K562 (cell line): Measurements from ENCODE around the gene TIMP2. TPM values are rescaled to one million over a fixed set of nuclear protein-coding genes. Genes with fewer than 3 reads are reported as not detected.

ENCODE experiments used
- ATAC-seq: fragments of 200-7000 bp; cut with Tn5 transposase; 3 replicates; pipeline ENCODE4 v1.9.1; 2020; ENCODE audit warnings: moderate library complexity
- BruUV-seq: library from RNA; stranded (reverse); fragments of 400-500 nt; replicated peaks from 2 replicates; lab custom pipeline; 2021; lab: Mats Ljungman, UMichigan
- CTCF ChIA-PET: fragments of 300-600 bp; formaldehyde crosslinking; extraction: SDS; loops from one replicate; lab custom pipeline; 2021; ENCODE audit warnings: low intra/inter-chr PET ratio; lab: Yijun Ruan, JAX
- POLR2A ChIA-PET: fragments of 300-600, 350-650 bp; sonication (Branson Sonifier 250); formaldehyde crosslinking; extraction: SDS; loops from one replicate; lab custom pipeline; 2021; ENCODE audit warnings: antibody characterized with exemption, inconsistent platforms; lab: Yijun Ruan, JAX
- DNase-seq, 4 experiments: peaks; one replicate each; pipeline versions ENCODE4 v3.0.0 to v3.0.0-alpha.2; 2011 to 2018; ENCODE audit warnings: low spot score in 3 of 4, mixed read lengths in 3 of 4; ENCODE audit errors: extremely low read depth in 1 of 4
- FAIRE-seq: peaks from 2 replicates; lab custom pipeline; 2011; peaks lifted over from hg19 to GRCh38; lab: Jason Lieb, UNC
- H2AFZ ChIP-seq: 2 replicates; pipeline ENCODE4 v1.6.0; 2011; ENCODE audit warnings: low read depth, low read length, control low read depth, inconsistent platforms
- H3K27ac ChIP-seq: fragments of 200-600 bp; 3 replicates; pipeline ENCODE4 v1.8.0; 2011; ENCODE audit warnings: low read depth, mild to moderate bottlenecking, control low read depth, inconsistent platforms, low read length, moderate library complexity, mixed read lengths; ENCODE audit errors: extremely low read depth
- H3K27me3 ChIP-seq, 2 experiments: fragments of 300-600 bp in 1 of 2; 2 replicates in 1 of 2; 3 replicates in 1 of 2; pipeline versions ENCODE4 v1.6.0 to v1.8.0; 2011; ENCODE audit warnings: inconsistent platforms in 2 of 2, low read length in 2 of 2, mild to moderate bottlenecking in 1 of 2, mixed read lengths in 1 of 2, moderate library complexity in 1 of 2; ENCODE audit not compliant: control insufficient read depth in 2 of 2, insufficient read depth in 2 of 2
- H3K36me3 ChIP-seq: fragments of 300-600 bp; 3 replicates; pipeline ENCODE4 v1.8.0; 2011; ENCODE audit warnings: mild to moderate bottlenecking, low read length, inconsistent platforms; ENCODE audit not compliant: control insufficient read depth, insufficient read depth
- H3K4me1 ChIP-seq, 2 experiments: fragments of 200-600 bp in 1 of 2; replicated peaks in 1 of 2; 2 replicates in 1 of 2; 3 replicates in 1 of 2; pipeline versions ENCODE4 v1.5.1 to v1.8.0; 2011; ENCODE audit warnings: inconsistent platforms in 2 of 2, low read length in 2 of 2, mild to moderate bottlenecking in 1 of 2, mixed read lengths in 1 of 2, moderate library complexity in 1 of 2; ENCODE audit not compliant: control insufficient read depth in 2 of 2, insufficient read depth in 2 of 2
- H3K4me2 ChIP-seq: 2 replicates; pipeline ENCODE4 v1.6.1; 2011; ENCODE audit warnings: low read length, control low read depth, inconsistent platforms, mixed read lengths; ENCODE audit not compliant: insufficient read depth
- H3K4me3 ChIP-seq: fragments of 200-600 bp; sonication (generic), shearing (Covaris generic); 2 replicates; pipeline ENCODE4 v1.5.1; 2016; ENCODE audit warnings: control low read depth, inconsistent platforms
- H3K79me2 ChIP-seq: fragments of 200-600 bp; 3 replicates; pipeline ENCODE4 v1.8.0; 2011; ENCODE audit warnings: low read length, inconsistent platforms; ENCODE audit not compliant: control insufficient read depth, insufficient read depth
- H3K9ac ChIP-seq, 2 experiments: 2 replicates each; pipeline versions ENCODE4 v1.6.0 to v1.6.1; 2011; ENCODE audit warnings: low read depth in 2 of 2, low read length in 2 of 2, control low read depth in 1 of 2, inconsistent platforms in 1 of 2, mild to moderate bottlenecking in 1 of 2, mixed read lengths in 1 of 2; ENCODE audit not compliant: insufficient read depth in 1 of 2
- H3K9me1 ChIP-seq: one replicate; pipeline ENCODE4 v1.6.0; 2011; ENCODE audit warnings: inconsistent platforms, mild to moderate bottlenecking, low read length, moderate library complexity; ENCODE audit not compliant: control insufficient read depth, insufficient read depth
- H3K9me3 ChIP-seq: replicated peaks from 2 replicates; pipeline ENCODE4 v1.5.1; 2011; ENCODE audit warnings: low read depth, low read length, inconsistent platforms; ENCODE audit not compliant: control insufficient read depth, insufficient read depth
- H4K20me1 ChIP-seq: replicated peaks from 2 replicates; pipeline ENCODE4 v1.6.1; 2011; ENCODE audit warnings: low read length, inconsistent platforms, mixed read lengths; ENCODE audit not compliant: control insufficient read depth, insufficient read depth
- ARID4B ChIP-seq: sonication (generic); formaldehyde crosslinking; IDR thresholded peaks from 2 replicates; pipeline ENCODE4 v1.8.0; 2022; ENCODE audit warnings: mild to moderate bottlenecking, missing genetic modification reagents
- HES1 ChIP-seq: fragments of 450-650 bp; IDR thresholded peaks from 2 replicates; pipeline ENCODE4 v1.6.1; 2016; ENCODE audit warnings: low read depth, mild to moderate bottlenecking, moderate library complexity
- WGBS: fragments of 100-300 bp; shearing (Covaris generic); methylation state at CpG from one replicate; pipeline ENCODE4 v1.1.6; 2016; ENCODE audit warnings: low coverage, mixed read lengths; ENCODE audit not compliant: insufficient coverage; ENCODE audit errors: missing lambda C conversion rate; 5-methylcytosine and 5-hydroxymethylcytosine counted together
- in situ Hi-C: fragments of 300-500 bp; cut with MboI; formaldehyde crosslinking; loops from 4 replicates; pipeline ENCODE4 v1.15.0; 2018; ENCODE audit warnings: inconsistent platforms, mixed read lengths
- intact Hi-C: fragments of 100-400 bp; cut with micrococcal nuclease; formaldehyde crosslinking; loops from 2 replicates; pipeline ENCODE4 v1.14.2; 2022
- polyA plus RNA-seq, 8 experiments: library from polyadenylated mRNA; depleted of rRNA in 4 of 8; stranded (reverse) in 5 of 8; unstranded in 3 of 8; fragments of >200 nt; fragmentation: Nextera tagmentation in 2 of 8; fragmentation: Illumina TruSeq in 1 of 8; extraction: Ambion mirVana in 2 of 8; extraction: Trizol in 1 of 8; gene quantifications; 2 replicates each; pipeline versions ENCODE4 v1.2.1 to v1.2.3, GENCODE V29; 2011 to 2014; ENCODE audit warnings: inconsistent platforms in 1 of 8, missing spikeins in 1 of 8
- total RNA-seq, 7 experiments: library from RNA; depleted of rRNA in 6 of 7; stranded (reverse); fragments of >200 nt in 6 of 7; fragmentation: Illumina TruSeq in 2 of 7; extraction: Trizol in 2 of 7; gene quantifications; 2 replicates each; pipeline versions ENCODE4 v1.2.1 to v1.2.3, GENCODE V29; 2011 to 2021; ENCODE audit warnings: low replicate concordance in 1 of 7

Gene TIMP2
- total and polyA plus RNA-seq, 9 of the 15 experiments (the other 6 are each of a cell fraction or from before 2014, with no cell fraction given) = 0.55 TPM; not detected in 8

DNA sequence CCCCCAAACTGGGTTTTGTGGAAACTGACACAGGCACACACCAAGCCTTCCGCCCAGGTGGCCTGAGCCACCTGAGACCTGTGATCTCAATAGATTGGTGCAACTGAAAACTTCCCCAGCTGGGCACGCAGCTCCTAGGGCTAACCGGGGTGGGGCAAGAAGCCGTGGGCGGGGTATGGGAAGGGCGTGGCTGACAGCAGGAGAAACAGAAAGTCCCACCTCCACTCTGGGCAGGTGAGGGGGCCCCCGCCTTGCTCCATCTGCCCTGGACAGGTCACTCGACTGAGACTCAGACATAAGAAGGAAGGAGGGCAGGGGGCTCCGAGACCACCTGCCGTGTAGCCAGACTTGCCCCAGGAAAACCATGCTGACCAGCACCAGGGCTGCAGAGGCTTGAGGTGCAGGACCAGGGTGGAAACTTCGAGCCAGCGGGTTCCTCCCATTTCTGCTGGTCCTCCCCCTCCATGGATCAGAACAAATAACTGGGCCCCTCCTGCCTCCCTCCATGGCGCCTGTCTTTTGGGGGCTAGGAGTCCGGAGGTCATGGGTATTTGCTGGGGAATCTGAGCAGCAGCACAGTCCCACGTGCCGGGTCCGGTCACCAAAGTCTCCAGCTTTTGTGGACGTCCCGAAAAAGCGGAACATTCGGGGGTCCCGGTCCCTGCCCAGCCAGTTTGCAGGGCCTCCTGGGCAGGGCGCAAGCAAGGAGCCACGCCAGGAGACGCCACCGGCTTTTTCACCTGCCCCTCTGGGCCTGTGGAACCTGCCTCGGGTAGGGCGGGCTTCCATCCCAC, 1.3 kb downstream of the TIMP2 start:
- Histone ChIP-seq H3K79me2 (no peaks in the 10 kb centered on the region), H3K9ac (peak overlapping the region in 1 of 2 experiments; percentile 35; a peak in 2 of 4 replicates)
- TF ChIP-seq ARID4B (CRISPR knock-in tag) = 0 out of 2 replicates have a peak, but pooled peaks have one; percentile 22
- no peak for TF ChIP-seq HES1
- TF ChIP-seq, all 486 proteins: peak for 1
- Histone ChIP-seq H3K27me3 (peaks cover 50 to 74% of the 10 kb centered on the region in 2 experiments; a peak in 4 of 5 replicates), H4K20me1 (peaks cover 18% of the 10 kb centered on the region), H3K4me3 (no peak overlapping the region), H2AFZ (no peak overlapping the region), H3K9me1 (no peaks in the 10 kb centered on the region), H3K4me1 (peaks cover 0 to 17% of the 10 kb centered on the region in 2 experiments; a peak in 2 of 5 replicates), H3K36me3 (no peaks in the 10 kb centered on the region), H3K27ac (no peak overlapping the region), H3K4me2 (no peak overlapping the region), H3K9me3 (no peaks in the 10 kb centered on the region)
- ChIA-PET POLR2A (no interaction called here), CTCF (no interaction called here)
- DNase-seq (peak; percentile 20 to 57 (median 50)), ATAC-seq (peak; percentile 68), FAIRE-seq (no peak)
- BruUV-seq = no TSS peak
- in situ Hi-C loops = no loop called here
- WGBS = 9% methylated on average over 24 of the region's 28 CpGs
- intact Hi-C loops = no loop called here
